T-helper 2 cell treated with Interferon-gamma antibody and Interleukin-4, amounts not matched to agents 5 μg/mL and 100 μg/mL, for 36 hours (primary cell): ENCODE measurements around the gene ZCCHC24.
A peak's percentile ranks its signal among the peaks of the same experiment; 100 is the strongest.

Experiments
- DNase-seq: peaks from one replicate; pipeline ENCODE4 v3.0.0; 2021; ENCODE audit warnings: low spot score
- H3K27ac Mint-ChIP-seq: one replicate; pipeline ENCODE4 v1.8.0; 2021; ENCODE audit warnings: mild to moderate bottlenecking, mixed read lengths
- H3K27me3 Mint-ChIP-seq: one replicate; pipeline ENCODE4 v1.8.0; 2021; ENCODE audit warnings: low read depth, mixed read lengths
- H3K36me3 Mint-ChIP-seq: one replicate; pipeline ENCODE4 v1.8.0; 2021; ENCODE audit warnings: low read depth, mixed read lengths
- H3K4me1 Mint-ChIP-seq: one replicate; pipeline ENCODE4 v1.8.0; 2021; ENCODE audit warnings: low read depth, mixed read lengths
- H3K4me3 Mint-ChIP-seq: one replicate; pipeline ENCODE4 v1.8.0; 2022; ENCODE audit warnings: mild to moderate bottlenecking, moderate library complexity, mixed read lengths
- H3K9me3 Mint-ChIP-seq: one replicate; pipeline ENCODE4 v1.8.0; 2021; ENCODE audit warnings: mixed read lengths

The ZCCHC24 gene

DNA sequence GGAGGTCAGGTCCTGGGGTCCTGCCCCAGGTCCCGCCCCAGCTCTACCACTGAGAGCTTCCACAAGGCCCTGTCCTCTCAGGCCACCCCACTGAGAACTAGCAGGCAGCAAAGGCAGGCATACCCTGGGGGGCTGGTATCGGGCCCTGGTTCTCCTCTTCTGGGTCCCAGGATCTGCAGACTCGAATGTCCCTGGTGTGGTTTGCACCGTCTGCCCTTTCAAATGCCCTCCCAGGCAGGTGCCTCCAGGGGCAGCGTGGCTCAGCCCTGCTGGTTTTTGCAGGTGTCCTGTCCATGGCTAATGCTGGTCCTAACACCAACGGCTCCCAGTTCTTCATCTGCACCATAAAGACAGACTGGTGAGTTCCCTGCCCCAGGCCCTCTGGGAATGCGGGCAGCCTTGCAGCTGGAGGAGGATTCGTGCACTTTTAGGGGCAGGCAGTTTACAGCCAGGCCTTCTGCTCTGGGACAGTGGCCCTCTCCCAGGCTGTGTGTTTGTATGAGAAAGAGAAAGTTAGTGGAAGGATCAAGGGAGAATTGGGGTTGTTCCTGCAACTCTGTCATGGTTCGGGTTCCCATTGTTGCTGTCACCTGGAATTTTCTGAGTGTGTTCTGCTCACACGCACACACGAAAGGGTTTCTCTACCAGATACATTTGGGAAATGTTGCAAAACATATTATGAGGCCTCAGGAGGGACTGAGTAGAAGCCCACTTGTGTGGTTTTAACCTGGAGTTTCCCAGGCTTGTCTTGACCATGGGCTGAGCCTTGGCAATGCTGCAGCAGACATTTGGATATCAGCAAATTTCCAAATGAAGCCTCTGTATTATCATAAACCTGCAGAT lies 93.2 kb downstream of the ZCCHC24 start:
- Mint-ChIP-seq H3K4me3 (no peak overlapping the region), H3K9me3 (no peaks in the 10 kb centered on the region), H3K36me3 (peaks cover 77% of the 10 kb centered on the region), H3K4me1 (peaks cover 37% of the 10 kb centered on the region), H3K27ac (peak overlapping the region; percentile 36), H3K27me3 (no peaks in the 10 kb centered on the region)
- no peak for DNase-seq

DNA sequence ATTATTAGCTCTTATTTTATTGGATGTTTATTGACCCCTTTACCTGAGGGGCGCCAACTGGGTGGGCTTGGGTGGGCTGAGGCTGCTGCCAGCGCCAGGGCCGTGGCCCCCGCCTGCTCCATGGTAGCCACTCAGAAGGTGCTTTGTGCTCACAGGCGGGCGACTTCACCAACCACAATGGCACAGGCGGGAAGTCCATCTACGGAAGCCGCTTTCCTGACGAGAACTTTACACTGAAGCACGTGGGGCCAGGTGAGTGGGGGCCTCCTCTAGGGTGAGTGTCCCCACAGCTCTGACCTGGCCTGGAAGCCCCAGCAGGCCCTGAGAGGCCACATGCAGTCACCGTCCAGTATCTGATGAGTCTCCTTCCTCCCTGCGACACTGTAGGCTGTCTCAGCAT lies 94.1 kb downstream of the ZCCHC24 start:
- no peaks in the 10 kb centered on the region for H3K27me3 Mint-ChIP-seq

DNA sequence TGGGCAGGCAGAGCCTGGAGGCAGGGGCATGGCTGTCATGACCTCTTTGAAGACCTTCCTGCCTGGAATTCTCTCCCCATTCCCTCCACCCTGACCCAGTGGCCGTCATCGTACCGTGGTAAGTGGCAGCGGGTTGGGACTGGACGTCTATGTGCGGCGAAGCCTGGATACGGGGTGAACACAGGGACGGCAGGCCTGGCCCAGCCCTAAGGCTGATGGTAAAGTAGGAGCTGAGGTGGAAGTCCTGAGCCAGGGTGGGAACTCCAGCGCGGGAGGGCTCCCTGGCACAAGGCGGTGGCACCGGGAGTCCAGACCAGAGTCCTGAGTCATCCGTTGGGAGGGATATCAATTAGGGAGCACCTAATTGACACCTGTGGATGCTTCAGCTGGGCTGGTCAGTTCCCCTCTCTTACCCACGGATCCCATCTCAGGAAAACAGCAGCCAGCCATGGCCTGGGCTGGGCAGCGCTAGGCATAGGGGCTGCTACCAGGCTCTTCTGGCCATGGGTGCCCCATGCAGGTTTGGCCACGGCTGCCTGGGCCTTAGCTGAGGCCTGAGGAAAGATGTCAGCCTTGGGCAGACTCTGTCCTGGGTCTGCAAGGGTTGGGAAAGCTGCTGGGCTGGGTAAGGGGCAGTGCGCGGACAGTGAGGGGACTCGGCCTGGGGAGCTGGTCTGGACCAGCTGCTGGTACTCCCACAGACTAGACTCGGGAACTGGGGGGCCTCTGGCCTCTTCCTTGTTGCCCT lies 94.8 kb downstream of the ZCCHC24 start:
- H3K36me3 Mint-ChIP-seq, result peaks cover 64% of the 10 kb centered on the region
- H3K27me3 Mint-ChIP-seq, result no peaks in the 10 kb centered on the region
- H3K4me3 Mint-ChIP-seq, result no peak overlapping the region
- no peak overlapping the region for H3K27ac Mint-ChIP-seq
- peaks cover 36% of the 10 kb centered on the region for H3K4me1 Mint-ChIP-seq
- no peak for DNase-seq
- H3K9me3 Mint-ChIP-seq, result no peaks in the 10 kb centered on the region

More for the DNA sequence above, 94.1 kb downstream of the ZCCHC24 start:
- peaks cover 71% of the 10 kb centered on the region for H3K36me3 Mint-ChIP-seq
- peaks cover 40% of the 10 kb centered on the region for H3K4me1 Mint-ChIP-seq
- H3K4me3 Mint-ChIP-seq, result no peak overlapping the region
- H3K27ac Mint-ChIP-seq, result no peak overlapping the region
- H3K9me3 Mint-ChIP-seq, result no peaks in the 10 kb centered on the region
- no peak for DNase-seq

DNA sequence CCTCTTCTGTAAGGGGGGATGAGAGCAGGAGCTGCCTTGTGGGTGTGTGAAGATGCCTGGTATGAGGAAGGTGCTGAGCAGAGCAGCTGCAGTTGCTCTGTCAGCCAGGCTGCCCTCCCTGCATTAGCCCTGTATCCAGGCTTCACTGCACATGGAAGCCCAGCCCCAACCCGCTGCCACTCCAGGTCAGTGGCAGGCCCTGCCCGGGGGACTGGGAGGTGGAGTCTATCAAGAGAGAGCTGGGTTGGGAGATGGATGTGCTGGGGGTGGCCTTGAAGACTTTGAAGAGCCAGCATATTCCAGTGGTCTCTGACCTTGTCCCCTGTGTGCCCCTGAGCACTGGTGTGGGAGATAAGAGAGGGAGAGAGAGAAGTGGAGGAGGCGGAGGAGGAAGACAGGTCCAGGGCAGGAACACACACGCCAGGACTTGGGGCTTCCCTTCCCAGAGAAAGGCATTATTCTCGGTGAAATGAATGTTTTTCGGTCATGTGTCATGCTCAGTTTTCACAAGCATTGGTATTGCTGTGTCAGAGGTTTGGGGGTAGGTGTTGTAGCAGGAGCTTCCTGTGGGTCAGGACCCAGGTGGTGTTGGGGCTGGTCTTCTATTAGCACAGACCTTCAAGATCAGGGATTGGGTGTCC lies 95.5 kb downstream of the ZCCHC24 start:
- peaks cover 38% of the 10 kb centered on the region for H3K4me1 Mint-ChIP-seq
- H3K27ac Mint-ChIP-seq, result peak overlapping the region; percentile 74
- no peaks in the 10 kb centered on the region for H3K9me3 Mint-ChIP-seq
- peaks cover 58% of the 10 kb centered on the region for H3K36me3 Mint-ChIP-seq
- DNase-seq, result no peak
- peak overlapping the region; percentile 93 for H3K4me3 Mint-ChIP-seq
- no peaks in the 10 kb centered on the region for H3K27me3 Mint-ChIP-seq

DNA sequence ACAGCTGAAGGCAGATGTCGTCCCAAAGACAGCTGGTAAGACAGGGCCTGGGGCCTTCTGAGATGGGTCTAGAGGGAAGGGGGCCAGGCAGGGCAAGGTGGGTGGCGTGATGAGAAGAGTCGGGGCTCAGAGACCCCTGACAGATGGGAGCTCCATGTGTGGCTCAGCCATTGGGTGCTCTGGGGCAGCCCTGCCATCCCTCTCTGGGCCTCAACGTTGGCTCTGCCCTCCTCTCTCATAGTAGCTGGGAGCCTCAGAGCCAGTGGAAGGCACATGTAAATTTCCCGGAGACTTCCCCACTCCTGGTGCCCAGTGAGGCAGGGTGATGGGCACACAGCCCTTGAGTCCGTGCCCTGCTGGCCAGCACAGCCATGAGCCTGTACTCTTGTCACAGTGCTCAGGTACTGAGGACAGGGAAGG lies 96.3 kb downstream of the ZCCHC24 start:
- no peaks in the 10 kb centered on the region for H3K9me3 Mint-ChIP-seq
- H3K36me3 Mint-ChIP-seq, result peaks cover 50% of the 10 kb centered on the region
- H3K27ac Mint-ChIP-seq, result peak overlapping the region; percentile 95
- peak overlapping the region; percentile 93 for H3K4me3 Mint-ChIP-seq
- H3K4me1 Mint-ChIP-seq, result peaks cover 38% of the 10 kb centered on the region
- H3K27me3 Mint-ChIP-seq, result no peaks in the 10 kb centered on the region
- DNase-seq, result no peak

DNA sequence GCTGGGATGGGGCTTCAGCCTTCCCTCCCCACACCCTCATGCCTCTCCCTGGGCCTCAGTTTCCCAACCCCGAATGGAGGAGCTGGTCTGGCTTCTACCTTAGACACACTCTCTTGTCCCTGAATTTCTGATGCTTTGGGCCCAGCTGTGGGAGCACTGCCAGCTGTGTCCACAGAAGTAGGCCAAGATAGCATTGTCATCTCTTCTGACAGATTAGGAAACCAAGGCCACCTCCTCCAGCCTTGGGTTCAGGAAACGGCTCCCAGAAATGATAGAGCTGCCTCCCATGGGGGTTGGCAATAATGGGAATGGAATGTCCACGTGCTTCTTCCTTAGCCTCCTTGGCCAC lies 96.8 kb downstream of the ZCCHC24 start:
- Mint-ChIP-seq H3K27ac (peak overlapping the region; percentile 95), H3K4me3 (peak overlapping the region; percentile 93), H3K4me1 (peaks cover 35% of the 10 kb centered on the region), H3K9me3 (no peaks in the 10 kb centered on the region), H3K27me3 (no peaks in the 10 kb centered on the region), H3K36me3 (peaks cover 46% of the 10 kb centered on the region)
- no peak for DNase-seq

DNA sequence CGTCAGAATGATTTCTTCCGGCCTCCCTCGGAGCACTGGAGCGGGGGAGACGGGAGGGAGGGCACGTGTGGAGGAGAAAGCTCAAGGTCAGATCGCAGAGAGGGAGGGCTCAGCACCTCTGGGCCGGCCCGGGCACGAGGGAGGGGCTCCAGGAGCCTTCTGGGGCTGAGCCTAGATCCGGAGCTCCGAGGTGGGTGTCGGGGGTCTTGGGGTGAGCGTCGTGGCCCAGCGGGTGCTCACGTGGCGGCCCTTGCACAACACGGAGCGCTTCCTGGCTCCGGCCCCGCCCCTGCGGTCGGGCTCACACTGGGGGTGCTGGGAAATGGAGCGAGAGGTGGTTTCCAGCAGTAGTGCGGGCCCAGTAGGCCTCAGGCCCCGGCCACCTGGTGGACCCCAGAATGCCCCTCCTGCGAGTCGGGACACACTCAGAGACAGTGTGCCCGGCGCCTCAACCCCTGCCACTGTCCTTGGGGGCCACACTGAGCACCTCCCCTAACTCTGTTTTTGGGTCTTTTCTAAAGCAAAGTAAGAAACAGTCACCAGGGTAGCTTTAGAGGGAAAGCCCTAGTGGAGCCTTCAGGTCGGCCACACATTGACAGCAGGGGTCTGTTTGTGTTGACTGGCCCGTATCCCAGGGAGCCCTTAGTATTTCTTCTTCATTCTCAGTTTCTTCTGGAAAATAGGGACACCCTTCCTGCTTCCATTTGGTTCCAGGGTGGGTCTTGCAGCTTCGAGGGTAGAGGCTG lies 97.4 kb downstream of the ZCCHC24 start:
- H3K36me3 Mint-ChIP-seq, result peaks cover 41% of the 10 kb centered on the region
- H3K4me1 Mint-ChIP-seq, result peaks cover 32% of the 10 kb centered on the region
- H3K27me3 Mint-ChIP-seq, result no peaks in the 10 kb centered on the region
- peak overlapping the region; percentile 95 for H3K27ac Mint-ChIP-seq
- no peaks in the 10 kb centered on the region for H3K9me3 Mint-ChIP-seq
- peak; percentile 80 for DNase-seq
- H3K4me3 Mint-ChIP-seq, result peak overlapping the region; percentile 93

DNA sequence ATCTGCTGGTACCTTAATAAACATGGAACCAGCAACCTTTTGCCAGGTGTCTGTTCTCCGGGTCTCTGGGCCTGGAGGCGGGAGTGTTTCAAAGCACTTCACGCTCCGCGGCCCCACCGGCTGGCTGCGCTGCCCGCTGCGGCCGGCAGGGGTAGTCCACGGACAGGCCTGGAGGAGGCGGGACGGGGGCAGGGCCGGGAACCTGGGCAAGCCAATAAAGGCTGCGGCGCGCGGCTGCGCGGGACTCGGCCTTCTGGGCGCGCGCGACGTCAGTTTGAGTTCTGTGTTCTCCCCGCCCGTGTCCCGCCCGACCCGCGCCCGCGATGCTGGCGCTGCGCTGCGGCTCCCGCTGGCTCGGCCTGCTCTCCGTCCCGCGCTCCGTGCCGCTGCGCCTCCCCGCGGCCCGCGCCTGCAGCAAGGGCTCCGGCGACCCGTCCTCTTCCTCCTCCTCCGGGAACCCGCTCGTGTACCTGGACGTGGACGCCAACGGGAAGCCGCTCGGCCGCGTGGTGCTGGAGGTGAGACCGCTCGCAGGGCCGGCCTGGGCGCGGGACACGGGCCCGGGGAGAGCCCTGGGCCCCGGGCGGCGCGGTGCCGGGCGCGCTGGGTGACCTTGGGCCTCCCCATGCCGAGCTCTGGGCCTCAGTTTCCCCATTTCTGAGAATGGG lies 98.1 kb downstream of the ZCCHC24 start, which contains the start of gene PPIF:
Gene PPIF, plus strand, starts transcription at position 244 of the 668 bp plus-strand sequence. Its CDS starts 80 bp downstream, at position 324.
- no peaks in the 10 kb centered on the region for H3K9me3 Mint-ChIP-seq
- peak within 1 kb of the TSS; percentile 93 for H3K4me3 Mint-ChIP-seq
- peaks cover 31% of the 10 kb centered on the region for H3K4me1 Mint-ChIP-seq

DNA sequence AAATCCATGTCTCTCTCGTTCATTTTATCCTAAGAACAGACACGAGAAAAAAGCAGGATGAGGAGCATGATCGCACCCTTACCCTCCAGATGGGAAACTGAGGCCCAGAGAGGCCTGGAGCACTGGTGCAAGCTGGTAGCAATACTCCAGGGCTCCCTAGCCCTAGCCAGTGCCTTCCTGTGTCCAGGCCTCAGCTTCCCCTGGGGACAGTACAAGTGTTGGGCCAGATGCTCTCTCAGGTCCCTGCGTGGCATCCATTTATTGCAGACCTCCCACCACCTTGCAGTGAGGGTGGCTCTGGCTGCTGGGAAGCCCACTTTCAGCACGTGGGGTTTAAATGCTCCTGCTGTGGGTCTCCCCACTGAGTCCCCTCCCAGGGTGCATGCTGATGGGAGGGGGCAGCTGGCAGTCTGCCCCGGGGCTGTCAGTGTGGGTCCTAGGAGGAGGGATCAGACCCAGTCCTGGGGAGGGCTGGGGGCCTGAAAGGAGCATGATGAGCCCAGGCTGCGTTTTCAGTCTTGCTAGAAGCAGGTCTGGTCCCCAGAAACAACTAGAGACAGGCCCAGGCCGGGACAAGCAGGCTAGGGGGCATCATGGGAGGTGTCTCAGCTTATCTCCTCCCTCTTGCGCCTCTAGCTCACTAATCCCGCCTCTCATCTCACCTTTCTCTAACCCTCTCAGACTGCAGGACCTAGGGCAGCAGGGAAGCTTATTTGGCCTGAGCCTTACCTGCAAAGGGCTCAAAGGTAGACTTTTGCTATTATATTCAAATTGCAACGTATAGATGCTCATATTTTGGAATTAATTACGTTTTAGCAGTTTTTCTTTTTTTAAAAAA lies 98.8 kb downstream of the ZCCHC24 start:
- Mint-ChIP-seq H3K27ac (peak overlapping the region; percentile 62), H3K36me3 (peaks cover 32% of the 10 kb centered on the region), H3K4me1 (peaks cover 28% of the 10 kb centered on the region), H3K9me3 (no peaks in the 10 kb centered on the region), H3K4me3 (peak overlapping the region; percentile 26), H3K27me3 (no peaks in the 10 kb centered on the region)
- DNase-seq, result no peak

More for the DNA sequence above, 98.1 kb downstream of the ZCCHC24 start, which contains the start of gene PPIF:
- no peaks in the 10 kb centered on the region for H3K27me3 Mint-ChIP-seq
- DNase-seq, result peak; percentile 93
- H3K27ac Mint-ChIP-seq, result peak within 1 kb of the TSS; percentile 95
- H3K36me3 Mint-ChIP-seq, result peaks cover 37% of the 10 kb centered on the region

DNA sequence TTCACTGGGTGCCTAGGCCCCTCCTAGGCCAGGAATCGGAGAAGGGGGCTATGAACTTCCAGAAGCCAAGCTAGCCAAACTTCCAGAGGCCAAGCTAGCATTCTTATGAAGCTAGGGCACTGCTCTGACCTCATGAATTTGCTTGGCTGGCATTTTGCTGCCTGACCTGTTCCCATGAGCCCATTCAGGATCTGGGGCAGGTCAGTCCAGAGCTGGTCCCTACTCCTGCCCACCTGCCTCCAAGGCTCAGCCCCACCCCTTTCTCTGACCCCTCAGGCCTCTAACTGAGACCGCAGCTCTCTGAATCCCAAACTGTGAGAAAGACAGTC lies 99.4 kb downstream of the ZCCHC24 start:
- Mint-ChIP-seq H3K4me1 (peaks cover 28% of the 10 kb centered on the region), H3K27ac (no peak overlapping the region), H3K36me3 (peaks cover 28% of the 10 kb centered on the region), H3K4me3 (peak overlapping the region; percentile 7), H3K9me3 (no peaks in the 10 kb centered on the region), H3K27me3 (no peaks in the 10 kb centered on the region)
- no peak for DNase-seq

DNA sequence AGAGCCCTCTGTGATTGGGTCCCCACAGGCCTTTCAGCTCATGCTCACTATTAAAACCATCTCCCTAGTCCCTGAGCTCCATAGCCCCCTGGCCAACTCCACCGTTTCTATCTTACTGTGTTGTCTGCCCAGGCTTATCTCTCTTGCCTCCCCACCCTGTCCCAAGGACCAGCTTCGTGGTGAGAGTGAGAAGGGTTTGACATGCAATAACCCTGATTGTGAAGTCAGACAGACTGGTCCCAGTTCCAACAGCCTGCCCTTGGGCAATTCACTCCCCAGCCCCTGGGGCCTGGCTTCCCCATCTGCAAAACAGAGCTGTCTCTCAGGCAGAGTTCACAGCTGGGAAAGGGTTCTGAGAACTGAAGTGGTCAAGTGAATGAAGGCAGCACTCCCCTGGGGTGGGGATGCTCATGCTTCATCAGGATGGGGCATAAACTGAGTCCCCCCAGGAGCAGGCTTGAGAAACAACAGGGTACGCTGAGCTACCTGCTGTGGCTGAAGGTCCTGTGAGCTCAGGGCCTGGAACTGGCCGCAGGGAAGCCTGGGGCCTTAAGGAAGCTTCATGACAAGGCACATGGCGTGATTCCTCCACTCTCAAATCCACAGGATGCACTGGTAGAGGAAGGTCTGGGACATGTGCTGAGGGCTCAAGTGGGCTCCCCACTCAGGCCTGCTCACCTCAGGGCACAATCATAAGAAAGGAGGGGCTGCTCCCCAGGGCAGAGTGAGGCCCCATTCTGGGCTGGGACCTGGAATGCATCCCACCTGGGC lies 100.0 kb downstream of the ZCCHC24 start:
- H3K27me3 Mint-ChIP-seq, result no peaks in the 10 kb centered on the region
- H3K36me3 Mint-ChIP-seq, result peaks cover 25% of the 10 kb centered on the region
- H3K4me3 Mint-ChIP-seq, result no peak overlapping the region
- H3K27ac Mint-ChIP-seq, result no peak overlapping the region
- H3K4me1 Mint-ChIP-seq, result peaks cover 28% of the 10 kb centered on the region
- H3K9me3 Mint-ChIP-seq, result no peaks in the 10 kb centered on the region
- no peak for DNase-seq
